Measurements from ENCODE around the gene ABCA4.

DNA sequence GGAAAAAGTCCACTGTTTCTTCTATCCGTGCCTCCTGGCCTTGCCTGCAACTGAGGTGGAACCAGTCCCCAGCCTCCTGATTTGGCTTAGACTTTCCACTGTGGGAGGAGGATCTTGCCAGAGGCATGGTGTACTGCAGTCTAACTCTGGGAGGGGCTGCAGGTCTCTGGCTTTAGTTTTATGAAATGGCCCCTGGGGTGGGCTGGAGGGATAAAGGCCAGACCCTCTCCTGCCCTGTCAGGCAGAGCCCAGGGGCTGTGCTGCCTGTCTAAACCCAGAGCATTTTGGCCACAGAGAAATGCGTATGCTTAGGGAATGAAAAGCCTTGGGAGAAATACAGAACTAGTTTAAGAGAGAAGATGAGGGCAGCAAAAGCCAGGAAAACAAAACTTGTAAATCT is 73.0 kb downstream of the ABCA4 start:
- TF ChIP-seq POLR2AphosphoS5 (IDR thresholded peaks at IDR 0.05; ENCODE audit: low read depth, low read length) (no peak), EP300 (IDR thresholded peaks at IDR 0.05; ENCODE audit: borderline replicate concordance in 1 of 2, low read depth in 2 of 2, low read length in 2 of 2) (no peak), EZH2 (IDR thresholded peaks at IDR 0.05; ENCODE audit: low read depth, low read length, severe bottlenecking) (no peak), SP1 (IDR thresholded peaks at IDR 0.05; ENCODE audit: low read depth, low read length) (no peak), POLR2A (IDR thresholded peaks at IDR 0.05; ENCODE audit: control extremely low read depth in 1 of 2, low read depth in 2 of 2, low read length in 2 of 2) (no peak)
- TF ChIP-seq, protein P1, sequence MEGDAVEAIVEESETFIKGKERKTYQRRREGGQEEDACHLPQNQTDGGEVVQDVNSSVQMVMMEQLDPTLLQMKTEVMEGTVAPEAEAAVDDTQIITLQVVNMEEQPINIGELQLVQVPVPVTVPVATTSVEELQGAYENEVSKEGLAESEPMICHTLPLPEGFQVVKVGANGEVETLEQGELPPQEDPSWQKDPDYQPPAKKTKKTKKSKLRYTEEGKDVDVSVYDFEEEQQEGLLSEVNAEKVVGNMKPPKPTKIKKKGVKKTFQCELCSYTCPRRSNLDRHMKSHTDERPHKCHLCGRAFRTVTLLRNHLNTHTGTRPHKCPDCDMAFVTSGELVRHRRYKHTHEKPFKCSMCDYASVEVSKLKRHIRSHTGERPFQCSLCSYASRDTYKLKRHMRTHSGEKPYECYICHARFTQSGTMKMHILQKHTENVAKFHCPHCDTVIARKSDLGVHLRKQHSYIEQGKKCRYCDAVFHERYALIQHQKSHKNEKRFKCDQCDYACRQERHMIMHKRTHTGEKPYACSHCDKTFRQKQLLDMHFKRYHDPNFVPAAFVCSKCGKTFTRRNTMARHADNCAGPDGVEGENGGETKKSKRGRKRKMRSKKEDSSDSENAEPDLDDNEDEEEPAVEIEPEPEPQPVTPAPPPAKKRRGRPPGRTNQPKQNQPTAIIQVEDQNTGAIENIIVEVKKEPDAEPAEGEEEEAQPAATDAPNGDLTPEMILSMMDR (IDR thresholded peaks at IDR 0.05; ENCODE audit: control extremely low read depth in 1 of 3, insufficient read depth in 1 of 3, low read depth in 1 of 3, low read length in 3 of 3): no peak
- TF ChIP-seq, protein P2, sequence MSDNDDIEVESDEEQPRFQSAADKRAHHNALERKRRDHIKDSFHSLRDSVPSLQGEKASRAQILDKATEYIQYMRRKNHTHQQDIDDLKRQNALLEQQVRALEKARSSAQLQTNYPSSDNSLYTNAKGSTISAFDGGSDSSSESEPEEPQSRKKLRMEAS (IDR thresholded peaks at IDR 0.05): no peak
